Measurements from ENCODE around the gene NEUROD1. TPM values are rescaled to one million over a fixed set of nuclear protein-coding genes. Genes with fewer than 3 reads are reported as not detected.

The NEUROD1 gene
- total RNA-seq (2022; extraction: Qiagen RNA extraction; ENCODE audit: low read depth), result not detected in 5 replicates

GRCh38 chr2:181680055-181680936 lies at the start of gene NEUROD1:
Gene NEUROD1, minus strand, starts transcription at chr2:181680517. Its CDS starts 1,657 bp downstream, at chr2:181678860.

DNA sequence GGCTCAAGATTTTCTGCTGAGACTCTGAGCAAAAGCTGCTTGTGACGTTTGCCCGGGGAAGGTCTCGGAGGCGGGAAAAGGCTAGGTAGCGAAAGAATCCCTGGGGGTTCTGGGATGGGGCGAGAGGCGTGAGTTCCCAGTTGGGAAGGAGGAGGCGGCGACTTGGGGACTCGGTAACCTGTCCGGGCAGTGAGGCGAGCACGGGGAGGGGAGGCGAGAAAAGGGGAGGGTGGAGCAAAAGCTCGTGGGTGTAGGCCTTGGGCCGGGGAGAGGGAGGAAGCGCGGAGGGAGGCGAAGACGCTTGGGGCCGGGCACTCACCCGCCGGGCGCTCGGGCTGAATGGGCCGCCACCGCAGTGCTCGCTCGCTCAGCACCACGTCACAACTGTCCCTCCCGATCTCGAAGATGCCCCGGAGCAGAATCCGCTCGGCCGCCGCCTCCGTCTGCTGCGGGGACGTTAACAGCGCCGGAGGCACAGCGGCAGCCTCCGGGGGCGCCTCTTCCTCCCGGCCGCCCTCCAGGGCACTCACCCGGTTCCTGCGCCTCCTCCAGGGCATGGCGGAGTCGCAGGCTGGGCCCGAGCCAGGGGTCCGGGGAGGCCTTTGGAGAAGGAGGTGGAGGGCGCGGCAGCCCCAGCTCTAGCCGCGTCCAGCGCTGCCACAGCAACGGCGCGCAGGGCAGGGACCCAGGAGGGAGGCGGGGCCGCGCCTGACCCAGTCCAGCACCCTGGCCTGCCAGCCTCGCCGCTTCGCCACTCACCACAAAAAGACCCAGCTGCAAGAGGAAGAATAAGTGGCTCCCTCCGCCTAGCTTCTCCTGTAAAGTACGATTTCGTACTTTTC lies 23.6 kb downstream of the NEUROD1 start, which contains the start of gene CERKL:
CERKL (minus strand) TSS at position 656 of the 842 bp plus-strand sequence; CDS start at position 557, 99 bp downstream.

Other genes starting within 250 kb of the NEUROD1 start
- gene ITGA4, start 223.1 kb downstream of the NEUROD1 start, total RNA-seq (2022; extraction: Qiagen RNA extraction; ENCODE audit: low read depth), result 1.1 to 2.7 TPM (median 2.3 TPM) in 5 replicates
- gene CERKL, start 23.4 kb downstream of the NEUROD1 start, total RNA-seq (2022; extraction: Qiagen RNA extraction; ENCODE audit: low read depth), result 0.21 to 0.91 TPM (median 0.24 TPM) in 5 replicates
- 40.2 to 59.2 TPM (median 55.2 TPM) in 5 replicates for gene ITPRID2, start 211.2 kb upstream of the NEUROD1 start, total RNA-seq (2022; extraction: Qiagen RNA extraction; ENCODE audit: low read depth)